ENCODE results near the gene BSX.

The BSX gene
- long read RNA-seq: 0 reads

GRCh38 chr11:122981388-122982264 is at the start of gene BSX:
TSS of gene BSX (minus strand) at chr11:122981834. CDS start at chr11:122981671, 163 bp downstream.
- DNase-seq (ENCODE audit: low read depth in 1 of 2, low spot score in 1 of 2): peak; percentile 5 to 7
- Histone ChIP-seq H3K27ac (replicated peaks) (no peak within 1 kb of the TSS), H3K27me3 (ENCODE audit: insufficient read depth, poor library complexity, severe bottlenecking) (peaks cover 75% of the 10 kb centered on the region), H3K4me3 (replicated peaks; ENCODE audit: insufficient read depth, low read length) (no peak within 1 kb of the TSS)
- peak; percentile 95 for TF ChIP-seq REST (IDR thresholded peaks at IDR 0.05; ENCODE audit: insufficient replicate concordance, low read depth)
- no peak for TF ChIP-seq POLR2AphosphoS5 (IDR thresholded peaks at IDR 0.05; ENCODE audit: low read depth)

- no peak for DNase-seq (ENCODE audit: low read depth in 1 of 2, low spot score in 1 of 2)
- H3K27ac ChIP-seq (replicated peaks): no peak overlapping the region
- H3K4me3 ChIP-seq (replicated peaks; ENCODE audit: insufficient read depth, low read length): no peak overlapping the region
- TF ChIP-seq SPI1 (IDR thresholded peaks at IDR 0.05; ENCODE audit: borderline replicate concordance, low read depth): no peak
- TF ChIP-seq CTCF (IDR thresholded peaks at IDR 0.05; ENCODE audit: insufficient read depth, low read length): no peak
- no peak for TF ChIP-seq POLR2AphosphoS5 (IDR thresholded peaks at IDR 0.05; ENCODE audit: low read depth)
- TF ChIP-seq REST (IDR thresholded peaks at IDR 0.05; ENCODE audit: insufficient replicate concordance, low read depth): no peak
- TF ChIP-seq GABPA (IDR thresholded peaks at IDR 0.05; ENCODE audit: low read depth): no peak
- H3K27me3 ChIP-seq (ENCODE audit: insufficient read depth, poor library complexity, severe bottlenecking): no peaks in the 10 kb centered on the region
Observed at GRCh38 chr11:123030517-123030916, 48.9 kb upstream of the BSX start.

GRCh38 chr11:123020968-123021367 is 39.3 kb upstream of the BSX start:
- DNase-seq (ENCODE audit: low read depth in 1 of 2, low spot score in 1 of 2): peak; percentile 17 to 65
- H3K27ac ChIP-seq (replicated peaks): no peak overlapping the region
- peaks cover 5% of the 10 kb centered on the region for H3K27me3 ChIP-seq (ENCODE audit: insufficient read depth, poor library complexity, severe bottlenecking)
- TF ChIP-seq SPI1 (IDR thresholded peaks at IDR 0.05; ENCODE audit: borderline replicate concordance, low read depth) (peak; percentile 92), REST (IDR thresholded peaks at IDR 0.05; ENCODE audit: insufficient replicate concordance, low read depth) (no peak), GABPA (IDR thresholded peaks at IDR 0.05; ENCODE audit: low read depth) (no peak), POLR2AphosphoS5 (IDR thresholded peaks at IDR 0.05; ENCODE audit: low read depth) (no peak), CTCF (IDR thresholded peaks at IDR 0.05; ENCODE audit: insufficient read depth, low read length) (peak; percentile 89)
- H3K4me3 ChIP-seq (replicated peaks; ENCODE audit: insufficient read depth, low read length): no peak overlapping the region
